ENCODE data around the gene LMBRD1.
"Not testable (repeated sequence)": the region's sequence is repeated elsewhere in the genome, so short reads cannot be mapped to it uniquely, and the experiment has no call there.

LMBRD1 gene

DNA sequence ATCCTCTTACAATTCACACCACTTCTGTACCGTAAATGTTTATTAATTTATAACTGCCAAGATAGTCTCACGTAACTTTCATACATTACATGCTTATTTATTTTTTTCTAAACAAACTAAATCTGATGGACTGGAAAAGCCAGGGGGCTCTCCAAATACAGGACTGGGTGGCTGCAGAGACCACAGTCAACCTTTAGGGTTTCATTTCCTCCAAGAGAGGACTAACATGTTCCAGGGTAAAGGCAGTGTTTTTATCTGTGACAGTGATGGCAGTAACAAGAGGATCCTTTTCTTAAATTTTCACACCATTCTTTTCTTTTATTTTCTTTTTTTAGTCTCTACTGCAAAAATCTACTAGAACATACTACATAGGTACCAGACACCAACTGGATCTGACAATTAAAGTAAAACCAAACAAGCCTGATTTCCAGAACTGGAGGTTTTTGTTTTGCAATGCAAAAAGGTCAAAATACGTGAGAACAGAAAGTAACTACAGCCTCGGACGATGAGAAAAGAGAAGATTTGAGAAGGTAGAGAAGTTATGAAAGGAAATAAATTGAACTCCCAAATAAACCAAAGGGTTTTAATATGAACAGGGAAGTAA lies 1.2 kb downstream of the LMBRD1 start:
- no peak for DNase-seq

DNA sequence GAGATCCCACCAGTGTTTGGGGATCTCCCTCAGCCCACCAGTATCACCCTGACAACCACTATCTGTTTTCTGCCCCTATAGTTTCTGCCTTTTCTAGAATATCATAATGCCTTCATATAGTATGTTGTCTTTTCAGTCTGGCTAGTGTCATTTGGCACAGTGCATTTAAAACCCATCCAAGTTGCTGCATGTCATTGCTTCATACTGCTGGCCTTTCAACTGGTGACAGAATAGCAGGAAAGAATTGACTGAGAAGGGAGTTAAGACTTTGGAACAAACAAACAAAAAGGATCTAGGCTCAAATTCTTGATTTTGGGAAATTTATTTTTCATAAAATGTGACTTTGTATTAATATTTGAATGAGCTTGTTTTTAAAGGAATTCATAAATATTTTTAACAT lies 4.5 kb downstream of the LMBRD1 start:
- DNase-seq, result no peak

DNA sequence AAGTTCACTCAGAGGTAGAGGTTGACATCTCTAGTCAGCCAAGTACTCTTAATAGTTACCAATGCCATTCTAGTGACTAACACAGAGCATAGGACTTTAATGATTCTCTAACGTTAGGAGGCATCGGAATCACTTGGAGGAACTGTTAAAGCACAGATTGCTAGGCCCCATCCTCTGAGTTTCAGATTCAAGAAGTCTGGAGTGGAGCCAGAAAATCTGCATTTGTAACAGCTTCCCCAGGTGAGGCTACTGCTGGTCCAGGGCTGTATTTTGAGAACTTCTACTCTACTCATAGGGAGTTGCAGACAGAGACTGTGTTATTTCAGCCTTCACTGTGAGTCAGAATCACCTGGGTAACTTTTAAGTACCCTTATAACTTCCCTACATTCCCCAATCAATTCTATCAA lies 5.7 kb downstream of the LMBRD1 start:
- DNase-seq, result no peak

DNA sequence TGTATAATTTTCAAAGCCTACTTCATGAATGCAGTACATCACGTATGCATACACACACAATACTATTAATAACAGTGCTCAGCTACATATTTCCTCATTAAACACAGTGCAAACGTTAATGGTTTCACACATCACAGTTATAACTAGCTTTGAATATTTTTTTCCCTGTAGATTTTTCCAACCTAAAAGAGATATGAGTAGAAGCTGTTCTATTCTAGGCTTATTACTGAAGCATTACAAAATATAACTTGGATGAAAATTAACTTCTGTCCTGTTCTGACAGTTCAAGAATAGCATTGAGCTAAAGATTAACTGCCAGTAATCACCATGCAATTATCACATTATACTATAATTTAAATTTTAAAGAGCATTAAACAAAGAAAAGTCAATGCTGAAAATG lies 6.2 kb downstream of the LMBRD1 start:
- DNase-seq, result no peak

DNA sequence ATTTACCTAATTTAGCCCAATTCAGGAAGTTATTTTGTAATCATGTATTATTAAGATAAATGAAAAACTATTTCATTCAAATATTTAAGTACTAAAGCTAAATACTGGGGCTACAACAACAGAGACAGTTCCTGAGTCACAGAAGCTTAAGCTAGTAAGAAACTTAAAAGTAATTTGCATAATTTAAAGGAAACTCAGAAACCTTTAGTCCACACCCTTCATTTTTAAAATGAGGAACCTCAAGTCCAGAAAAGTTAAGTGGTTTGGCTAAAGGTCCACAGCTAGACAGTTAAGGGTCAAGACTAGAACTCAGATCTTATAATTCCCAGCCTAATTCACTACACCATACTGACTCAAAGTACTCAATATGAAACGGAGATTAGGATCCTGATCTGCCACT lies 7.2 kb downstream of the LMBRD1 start:
- DNase-seq, result no peak

DNA sequence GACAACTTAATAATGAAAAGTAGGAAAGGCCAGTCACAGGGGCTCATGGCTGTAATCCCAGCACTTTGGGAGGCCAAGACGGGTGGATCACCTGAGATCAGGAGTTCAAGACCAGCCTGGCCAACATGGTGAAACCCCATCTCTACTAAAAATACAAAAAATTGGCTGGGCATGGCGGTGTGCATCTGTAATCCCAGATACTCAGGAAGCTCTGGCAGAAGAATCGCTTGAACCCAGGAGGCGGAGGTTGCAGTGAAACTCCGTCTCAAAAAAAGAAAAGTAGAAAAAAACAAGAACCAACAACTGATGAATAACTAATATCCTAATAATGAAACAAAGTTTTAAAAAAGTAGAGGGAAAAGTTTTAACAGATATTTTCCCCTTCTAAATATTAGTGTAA lies 9.4 kb downstream of the LMBRD1 start:
- DNase-seq, result not testable (repeated sequence)

DNA sequence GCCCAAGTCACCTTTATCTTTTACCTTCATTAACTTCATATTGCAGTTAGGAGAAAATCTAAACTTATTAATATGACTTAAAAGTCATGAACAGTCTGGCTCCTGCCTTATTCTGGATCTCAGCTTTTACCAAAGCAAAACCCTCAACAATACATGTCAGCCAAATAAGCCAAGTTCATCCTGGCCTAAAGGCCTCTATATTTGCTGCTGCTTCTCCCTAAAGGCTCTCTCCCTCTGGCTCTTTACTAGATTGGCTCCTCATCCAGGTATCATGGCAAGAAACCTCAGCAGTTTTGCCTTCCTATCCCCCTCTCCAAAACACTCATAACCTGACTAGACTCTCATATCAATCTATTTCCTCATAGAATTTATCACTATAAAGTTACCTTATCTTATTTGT lies 11.1 kb downstream of the LMBRD1 start:
- no peak for DNase-seq

DNA sequence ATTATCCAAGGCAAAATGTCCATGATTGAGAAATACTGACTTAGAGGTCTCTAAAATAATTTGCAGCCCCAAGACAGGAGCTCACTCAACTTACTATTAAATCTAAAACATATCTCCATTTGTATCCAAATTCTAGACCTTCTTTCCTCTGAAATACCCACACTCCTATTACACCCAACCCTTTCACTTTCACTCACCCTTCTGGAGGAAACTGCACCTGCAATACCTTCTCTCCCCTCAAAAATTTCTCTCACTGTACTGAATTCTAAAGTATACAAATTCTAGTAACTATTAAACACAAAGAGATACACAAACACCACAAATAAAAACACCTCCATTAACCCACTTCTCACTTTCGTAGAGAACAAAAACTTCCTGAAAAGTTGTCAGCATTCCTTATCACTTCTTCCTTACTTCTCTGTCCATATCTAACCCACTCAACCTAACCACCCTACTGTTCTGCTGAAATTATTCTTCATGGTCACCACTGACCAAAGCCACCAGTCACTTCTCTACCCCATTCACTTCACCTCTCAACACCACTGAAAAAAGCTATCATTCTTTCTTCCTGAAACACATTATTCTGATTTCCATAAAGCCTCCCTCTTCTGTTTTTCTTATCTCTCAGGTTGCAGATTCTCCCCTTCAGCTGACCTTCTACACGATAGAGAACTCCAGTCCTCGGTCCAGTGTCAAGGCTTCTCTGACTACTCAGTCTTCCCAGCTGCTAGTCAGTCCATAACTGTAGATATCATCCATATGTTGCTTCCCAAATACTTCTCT lies 12.0 kb downstream of the LMBRD1 start:
- DNase-seq, result no peak

DNA sequence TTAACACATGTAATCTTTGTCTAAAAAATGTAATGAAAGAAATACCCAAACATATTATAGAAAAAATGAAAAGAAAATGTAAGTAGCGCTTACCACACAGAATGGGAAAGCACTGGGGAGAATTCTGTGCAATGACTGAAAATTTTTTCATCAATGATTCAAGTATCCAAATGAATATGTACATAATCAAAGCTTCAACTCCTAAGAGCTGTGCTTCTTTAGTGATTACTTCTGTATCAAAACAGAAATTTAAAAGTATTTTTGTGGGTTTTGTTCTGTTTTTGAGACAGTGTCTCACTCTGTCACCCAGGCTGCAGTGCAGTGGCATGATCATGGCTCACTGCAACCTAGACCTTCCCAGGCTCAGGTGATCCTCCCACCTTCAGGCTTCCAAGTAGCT lies 13.7 kb downstream of the LMBRD1 start:
- no peak for DNase-seq

DNA sequence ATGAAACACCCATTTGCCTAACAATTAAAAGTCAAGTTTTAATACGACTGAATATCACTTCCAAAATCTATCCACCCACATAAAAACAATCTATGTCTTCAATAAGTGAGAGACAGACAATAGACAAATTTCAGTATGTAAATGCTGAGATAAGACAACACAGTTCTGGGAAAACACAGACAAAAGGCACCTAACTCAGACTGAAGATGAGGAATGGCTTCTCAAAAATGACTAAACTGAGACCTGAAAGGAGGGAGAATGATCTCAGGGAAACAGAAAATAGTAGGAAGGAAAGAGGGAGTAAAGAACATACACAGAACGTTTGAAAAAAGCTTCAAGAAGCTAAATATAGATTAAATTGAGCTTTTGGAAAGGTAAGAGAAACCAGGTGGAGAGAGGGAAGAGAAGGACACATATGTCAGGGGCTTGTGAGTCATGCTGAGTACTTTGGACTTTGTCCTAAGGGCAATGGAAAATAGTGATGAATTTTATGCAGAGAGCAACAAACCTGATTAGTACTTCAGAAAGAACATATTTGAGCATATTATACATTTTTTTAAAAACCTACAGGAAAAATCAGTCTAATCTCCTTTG lies 16.1 kb downstream of the LMBRD1 start:
- DNase-seq, result no peak

DNA sequence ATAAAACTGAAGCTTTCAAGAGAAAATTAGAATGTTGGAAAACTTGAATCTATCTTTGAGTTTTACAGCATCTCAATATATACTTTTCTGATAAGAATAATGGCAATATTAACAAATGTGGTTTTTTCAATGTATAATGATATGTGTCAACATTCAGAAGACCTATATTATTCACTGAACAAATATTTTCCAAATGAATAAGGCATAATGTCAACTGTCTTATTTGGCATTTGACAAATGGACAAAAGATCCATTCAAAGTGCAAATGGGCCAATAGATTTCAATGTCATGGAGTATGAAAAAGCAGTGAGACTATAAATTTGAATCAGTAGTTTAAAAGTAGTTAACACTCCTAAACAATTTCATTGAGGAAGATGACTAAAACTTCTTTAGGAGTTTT lies 20.9 kb downstream of the LMBRD1 start:
- DNase-seq, result no peak

DNA sequence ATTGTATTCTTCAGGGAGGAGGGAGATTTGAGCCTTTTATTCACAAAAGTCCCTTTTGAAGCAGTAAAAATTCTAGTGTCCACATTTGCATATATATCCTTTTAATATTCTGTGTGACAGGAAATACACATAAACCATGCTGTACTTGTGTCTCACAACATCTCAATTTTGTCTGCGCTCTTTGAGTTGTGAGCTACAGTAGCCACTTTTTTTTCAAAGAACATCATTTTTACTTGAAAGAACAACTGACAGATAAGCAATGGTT lies 21.3 kb downstream of the LMBRD1 start:
- DNase-seq, result no peak

DNA sequence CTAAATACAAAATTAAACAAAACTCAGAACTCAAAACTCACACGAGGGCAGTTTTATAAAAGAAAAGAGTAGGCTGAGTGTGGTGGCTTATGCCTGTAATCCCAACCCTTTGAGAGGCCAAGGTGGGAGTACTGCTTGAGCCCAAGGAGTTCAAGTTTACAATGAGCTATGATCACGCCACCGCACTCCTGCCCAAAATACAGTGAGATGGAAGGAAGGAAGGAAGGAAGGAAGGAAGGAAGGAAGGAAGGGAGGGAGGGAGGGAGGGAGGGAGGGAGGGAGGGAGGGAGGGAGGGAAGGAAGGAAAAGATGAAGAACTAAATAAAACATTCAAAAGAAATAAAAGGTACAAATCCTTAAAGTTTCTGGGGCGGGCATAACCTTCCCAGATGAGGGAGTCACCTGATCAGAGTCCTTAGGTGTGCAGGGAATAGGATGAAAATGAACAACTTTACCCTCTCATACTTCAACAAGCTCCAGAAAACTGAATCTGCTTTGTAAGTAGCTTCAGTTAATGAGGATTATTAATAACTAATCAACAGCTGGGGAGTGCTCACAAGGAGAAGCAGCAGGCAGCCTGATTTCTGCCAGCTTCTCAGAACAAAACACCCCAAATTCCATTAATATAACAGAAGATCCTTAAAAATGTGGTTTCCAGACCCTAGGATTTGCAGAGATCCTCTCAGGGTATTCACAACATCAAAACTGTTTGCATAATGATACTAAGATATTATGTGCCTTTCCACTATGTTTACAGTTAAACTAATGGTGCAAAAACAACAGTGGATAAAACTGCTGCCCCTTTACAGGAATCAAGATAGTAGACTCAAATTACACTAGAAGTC lies 21.8 kb downstream of the LMBRD1 start:
- DNase-seq, result no peak

DNA sequence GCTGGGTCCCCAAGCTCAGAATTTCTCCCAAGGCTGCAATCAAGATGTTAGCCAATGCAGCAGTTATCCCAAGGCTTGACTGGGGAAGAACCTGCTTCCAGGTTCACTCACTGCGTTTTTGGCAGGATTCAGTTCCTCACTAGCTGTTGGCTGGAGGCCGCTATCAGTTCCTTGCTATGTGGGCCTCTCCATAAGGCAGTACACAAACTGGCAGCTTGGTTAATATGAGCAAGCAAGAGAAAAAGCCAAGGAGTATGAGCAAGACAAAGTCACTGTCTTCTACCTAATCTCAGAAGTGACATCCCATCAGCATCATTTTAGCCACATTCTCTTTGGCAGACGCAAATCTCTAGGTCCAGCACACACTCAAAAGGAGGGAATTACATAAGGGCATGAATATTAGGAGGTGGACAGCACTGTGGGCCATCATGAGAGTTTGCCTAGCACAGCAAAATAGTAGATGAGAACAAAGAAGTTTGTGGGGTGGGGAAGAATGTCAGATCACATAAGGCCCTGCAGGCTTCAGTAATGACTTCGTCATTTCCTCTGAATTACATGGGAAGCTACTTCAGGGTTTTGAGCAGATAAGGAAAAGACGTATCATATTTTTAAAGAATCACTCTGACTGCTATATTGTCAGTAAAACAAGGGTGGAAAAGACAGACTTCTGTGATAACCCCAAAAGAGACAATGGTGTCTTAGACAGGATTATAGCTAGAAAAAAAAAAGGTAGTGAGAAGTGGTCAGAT lies 25.5 kb downstream of the LMBRD1 start:
- no peak for DNase-seq

DNA sequence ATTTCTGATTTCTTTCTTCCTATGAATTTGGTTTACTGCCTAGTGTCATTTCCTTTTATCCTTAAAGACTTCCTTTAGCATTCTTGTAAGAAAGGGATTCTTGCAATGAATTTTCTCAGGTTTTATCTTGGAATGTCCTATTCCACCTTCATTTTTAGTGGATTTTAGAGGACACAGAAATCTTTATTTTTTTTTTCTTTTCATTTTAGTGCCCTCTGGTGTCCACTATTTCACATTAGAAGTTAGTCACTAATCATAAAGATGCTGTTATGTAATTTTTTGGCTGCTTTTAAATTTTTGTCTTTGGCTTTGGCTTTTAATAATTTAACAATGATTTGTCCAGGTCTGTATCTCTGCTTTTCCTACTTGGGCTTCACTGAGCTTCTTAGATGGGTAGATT lies 28.1 kb downstream of the LMBRD1 start:
- DNase-seq, result no peak

DNA sequence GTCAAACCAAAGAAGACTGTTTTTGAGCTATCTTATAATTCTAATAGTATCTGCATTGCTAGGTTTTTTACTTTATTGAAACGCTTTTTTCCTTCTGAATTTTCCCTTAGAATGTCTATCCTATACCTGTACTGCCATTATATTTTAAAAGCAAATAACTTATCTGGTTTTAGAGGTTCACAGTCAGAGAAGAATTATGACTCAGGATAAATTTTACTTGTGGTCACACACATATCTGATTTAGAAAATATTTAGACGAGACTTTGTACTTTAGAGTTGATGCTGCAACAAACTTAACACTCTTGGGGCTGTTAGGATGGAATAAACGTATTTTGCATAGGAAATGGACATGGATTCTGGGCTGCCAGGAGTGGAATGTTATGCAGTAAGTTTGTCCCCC lies 33.0 kb downstream of the LMBRD1 start:
- no peak for DNase-seq

DNA sequence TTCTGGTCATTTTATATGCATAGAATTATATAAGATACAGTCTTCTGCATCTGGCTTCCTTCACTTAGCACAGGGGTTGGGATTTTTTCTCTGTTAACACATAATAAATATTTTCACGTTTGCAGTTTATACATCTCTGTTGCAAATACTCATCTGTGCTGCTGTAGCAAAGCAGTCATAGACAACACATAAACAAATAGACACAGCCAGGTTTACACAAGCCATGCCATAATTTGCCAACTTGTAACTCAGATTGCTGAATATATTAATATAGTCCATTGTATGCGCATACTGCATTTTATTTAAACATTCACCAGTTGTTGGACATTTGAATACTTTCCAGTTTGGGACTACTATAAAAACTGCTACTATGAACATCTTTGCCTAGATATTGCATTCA lies 35.0 kb downstream of the LMBRD1 start:
- no peak for DNase-seq

DNA sequence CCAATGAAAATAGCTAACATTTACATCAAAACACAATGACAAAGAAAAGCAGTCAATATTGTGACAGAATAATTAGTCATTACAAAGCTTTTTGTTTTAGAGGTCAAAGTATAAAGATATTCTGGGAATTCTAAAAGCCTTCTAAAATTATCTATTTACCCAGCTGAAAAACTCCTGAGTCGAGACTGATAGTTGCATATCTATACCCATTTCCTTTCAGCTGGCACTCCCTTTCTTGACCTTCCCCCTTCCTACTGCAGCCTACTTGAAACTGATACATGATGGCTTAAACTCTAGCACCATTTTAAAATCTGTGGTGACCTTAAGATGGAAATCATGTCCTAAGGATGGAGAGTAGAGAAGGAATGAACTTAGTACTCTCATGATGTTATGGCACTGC lies 38.6 kb downstream of the LMBRD1 start:
- no peak for DNase-seq

DNA sequence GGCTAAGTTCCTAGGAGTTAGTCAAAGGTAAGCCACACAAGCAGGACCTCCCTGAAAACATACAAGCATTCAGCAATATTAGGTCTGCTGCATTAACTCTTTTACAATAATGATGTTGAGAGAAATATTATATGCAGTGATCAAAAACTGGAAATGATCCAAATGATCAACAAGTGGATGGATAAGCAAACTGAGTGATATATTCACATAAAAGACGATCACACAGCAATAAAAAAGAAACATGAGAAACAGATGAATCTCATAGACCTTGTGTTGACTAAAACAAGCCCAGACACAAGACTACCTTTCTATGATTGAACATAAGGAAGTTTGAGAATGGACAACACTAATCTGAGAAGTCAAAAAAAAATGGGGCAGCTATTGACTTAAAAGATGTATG lies 39.9 kb downstream of the LMBRD1 start:
- no peak for DNase-seq

DNA sequence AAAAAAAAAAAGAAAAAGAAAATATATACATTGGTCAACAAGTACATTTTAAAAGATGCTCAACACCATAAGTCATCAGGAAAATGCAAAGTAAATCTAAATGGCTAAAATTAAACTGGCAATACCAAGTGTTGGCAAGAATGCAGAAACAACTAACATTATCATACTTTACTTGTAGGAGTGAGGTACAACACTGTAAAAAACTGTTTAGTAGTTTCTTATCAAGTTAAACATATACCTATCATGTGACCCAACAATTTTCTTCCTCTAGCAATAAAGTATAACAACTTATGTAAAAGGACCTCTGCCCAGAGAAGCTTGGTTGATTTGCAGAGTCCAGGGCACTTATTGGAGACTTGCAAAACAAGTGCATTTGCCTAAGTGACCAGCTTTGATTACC lies 40.4 kb downstream of the LMBRD1 start:
- no peak for DNase-seq

DNA sequence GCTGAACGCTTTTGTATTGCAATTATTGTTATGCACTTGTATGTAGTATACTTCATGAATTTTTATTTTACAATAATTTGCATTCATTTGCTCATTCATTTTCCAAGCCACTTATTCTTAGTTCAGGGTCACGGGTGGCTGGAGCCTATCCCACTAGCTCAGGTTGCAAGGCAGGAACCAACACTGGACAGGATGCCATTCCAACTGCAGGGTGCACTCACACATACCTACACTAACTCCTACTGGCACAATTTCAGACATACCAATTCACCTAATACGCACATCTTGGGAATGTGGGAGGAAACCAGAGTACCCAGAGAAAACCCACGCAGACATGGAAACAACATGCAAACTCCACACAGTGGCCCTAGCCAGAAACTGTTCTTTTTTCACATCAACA lies 61.8 kb downstream of the LMBRD1 start:
- DNase-seq, result no peak

DNA sequence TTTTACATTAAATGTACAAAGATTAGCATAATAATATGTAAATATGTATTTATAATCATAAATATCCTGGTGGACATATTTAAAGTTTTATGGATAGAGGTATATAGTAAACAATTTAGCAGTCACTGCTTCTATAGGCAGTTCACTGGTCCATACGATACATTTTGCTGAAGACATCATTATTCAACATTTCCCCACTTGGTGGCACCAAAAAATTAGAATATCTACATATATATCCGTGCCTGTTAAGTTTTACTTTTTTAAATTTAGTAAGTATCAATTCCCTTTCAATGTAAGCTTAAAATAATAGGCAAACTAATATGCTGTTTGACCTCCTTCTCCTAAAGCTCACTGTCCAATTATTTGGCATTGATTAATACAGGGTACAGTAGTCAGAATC lies 64.2 kb downstream of the LMBRD1 start:
- DNase-seq, result no peak

DNA sequence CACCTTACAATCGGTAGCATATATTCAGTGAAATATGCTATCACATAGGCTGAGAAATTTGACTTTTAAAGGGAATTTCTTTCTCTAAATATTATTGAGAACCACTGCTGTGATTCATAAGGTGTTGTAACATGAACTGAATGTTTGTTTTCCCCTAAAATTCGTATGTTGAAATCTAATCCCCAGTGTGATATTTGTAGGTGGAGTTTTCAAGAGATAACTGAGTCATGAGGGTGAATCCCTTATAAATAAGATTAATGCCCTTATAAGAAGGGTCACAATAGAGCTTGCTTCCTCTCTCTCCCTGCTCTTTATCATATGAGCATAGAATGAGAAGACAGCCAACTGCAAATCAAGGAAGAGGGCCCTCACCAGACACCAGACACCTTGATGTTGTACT lies 64.8 kb downstream of the LMBRD1 start:
- DNase-seq, result no peak
